ENCODE data around the gene TMEM174. TPM values are rescaled to one million over a fixed set of nuclear protein-coding genes. Genes with fewer than 3 reads are reported as not detected.

The TMEM174 gene
- total RNA-seq, 1 donor from 2014 or later: not detected

GRCh38 chr5:73178265-73178664 is 5.3 kb downstream of the TMEM174 start:
- intact Hi-C loops (cut with micrococcal nuclease): no loop called here
- no peaks in the 10 kb centered on the region for H3K9me3 ChIP-seq (replicated peaks)
- no peak overlapping the region for H3K4me3 ChIP-seq
- no peaks in the 10 kb centered on the region for H3K36me3 ChIP-seq
- TF ChIP-seq, protein P1, sequence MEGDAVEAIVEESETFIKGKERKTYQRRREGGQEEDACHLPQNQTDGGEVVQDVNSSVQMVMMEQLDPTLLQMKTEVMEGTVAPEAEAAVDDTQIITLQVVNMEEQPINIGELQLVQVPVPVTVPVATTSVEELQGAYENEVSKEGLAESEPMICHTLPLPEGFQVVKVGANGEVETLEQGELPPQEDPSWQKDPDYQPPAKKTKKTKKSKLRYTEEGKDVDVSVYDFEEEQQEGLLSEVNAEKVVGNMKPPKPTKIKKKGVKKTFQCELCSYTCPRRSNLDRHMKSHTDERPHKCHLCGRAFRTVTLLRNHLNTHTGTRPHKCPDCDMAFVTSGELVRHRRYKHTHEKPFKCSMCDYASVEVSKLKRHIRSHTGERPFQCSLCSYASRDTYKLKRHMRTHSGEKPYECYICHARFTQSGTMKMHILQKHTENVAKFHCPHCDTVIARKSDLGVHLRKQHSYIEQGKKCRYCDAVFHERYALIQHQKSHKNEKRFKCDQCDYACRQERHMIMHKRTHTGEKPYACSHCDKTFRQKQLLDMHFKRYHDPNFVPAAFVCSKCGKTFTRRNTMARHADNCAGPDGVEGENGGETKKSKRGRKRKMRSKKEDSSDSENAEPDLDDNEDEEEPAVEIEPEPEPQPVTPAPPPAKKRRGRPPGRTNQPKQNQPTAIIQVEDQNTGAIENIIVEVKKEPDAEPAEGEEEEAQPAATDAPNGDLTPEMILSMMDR (IDR thresholded peaks at IDR 0.05; ENCODE audit: borderline replicate concordance): no peak
- no peaks in the 10 kb centered on the region for H3K4me1 ChIP-seq
- no peak overlapping the region for H3K27ac ChIP-seq (replicated peaks)
- H3K27me3 ChIP-seq (ENCODE audit: low read depth): peaks cover 63% of the 10 kb centered on the region
- DNase-seq: no peak

DNA sequence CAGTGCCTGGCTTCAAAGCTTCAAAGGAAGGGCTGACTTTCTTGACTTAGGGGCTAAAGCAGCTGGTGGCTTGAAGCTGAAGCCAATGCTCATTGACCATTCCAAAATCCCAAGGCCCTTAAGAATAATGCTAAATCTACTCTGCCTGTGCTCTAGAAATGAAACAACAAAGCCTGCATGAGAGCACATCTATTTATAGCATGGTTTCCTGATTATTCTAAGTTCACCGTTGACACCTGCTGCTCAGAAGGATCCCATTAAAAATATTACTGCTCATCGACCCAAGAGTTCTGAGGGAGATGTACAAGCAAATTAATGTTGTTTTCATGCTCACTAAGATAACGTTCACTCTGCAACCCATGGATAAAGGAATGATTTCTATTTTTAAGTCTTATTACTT is 6.7 kb downstream of the TMEM174 start:
- intact Hi-C loops (cut with micrococcal nuclease): no loop called here
- no peaks in the 10 kb centered on the region for H3K36me3 ChIP-seq
- no peak for DNase-seq

GRCh38 chr5:73180566-73180965 is 7.6 kb downstream of the TMEM174 start:
- no peak for DNase-seq
- Histone ChIP-seq H3K27me3 (ENCODE audit: low read depth) (peaks cover 61% of the 10 kb centered on the region), H3K4me1 (no peaks in the 10 kb centered on the region), H3K36me3 (no peaks in the 10 kb centered on the region), H3K27ac (replicated peaks) (no peak overlapping the region), H3K4me3 (no peak overlapping the region), H3K9me3 (replicated peaks) (peaks cover 16% of the 10 kb centered on the region)
- intact Hi-C loops (cut with micrococcal nuclease): no loop called here
- TF ChIP-seq, protein P1 (IDR thresholded peaks at IDR 0.05; ENCODE audit: borderline replicate concordance): no peak

More for the DNA sequence above, 6.7 kb downstream of the TMEM174 start:
- Histone ChIP-seq H3K27me3 (ENCODE audit: low read depth) (peaks cover 63% of the 10 kb centered on the region), H3K4me3 (no peak overlapping the region), H3K4me1 (no peaks in the 10 kb centered on the region), H3K9me3 (replicated peaks) (peaks cover 9% of the 10 kb centered on the region), H3K27ac (replicated peaks) (no peak overlapping the region)
- TF ChIP-seq, protein P1 (IDR thresholded peaks at IDR 0.05; ENCODE audit: borderline replicate concordance): no peak

- Histone ChIP-seq H3K9me3 (replicated peaks) (peaks cover 16% of the 10 kb centered on the region), H3K36me3 (no peaks in the 10 kb centered on the region), H3K4me3 (no peak overlapping the region), H3K27ac (replicated peaks) (no peak overlapping the region), H3K27me3 (ENCODE audit: low read depth) (peaks cover 54% of the 10 kb centered on the region), H3K4me1 (no peaks in the 10 kb centered on the region)
- TF ChIP-seq, protein P1 (IDR thresholded peaks at IDR 0.05; ENCODE audit: borderline replicate concordance): no peak
- no peak for DNase-seq
- intact Hi-C loops (cut with micrococcal nuclease): no loop called here
Observed at GRCh38 chr5:73182307-73182706, 9.3 kb downstream of the TMEM174 start.

DNA sequence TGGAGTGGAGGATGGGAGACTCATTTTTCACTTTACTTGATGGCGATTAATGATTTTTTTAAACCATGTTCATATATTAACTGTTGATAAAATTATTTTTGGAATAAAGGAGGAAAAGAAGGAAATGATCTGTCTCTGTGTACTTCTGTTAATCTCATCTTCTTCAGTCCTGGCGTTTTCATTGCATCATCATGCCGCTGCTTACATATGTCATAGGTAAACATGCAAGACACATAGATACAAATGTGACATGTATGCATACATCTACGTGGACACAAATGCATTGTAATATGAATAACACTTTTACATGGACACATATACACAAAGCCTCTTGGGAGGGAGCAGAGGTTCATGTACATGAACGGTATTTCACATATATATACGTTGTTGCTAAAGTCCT is 10.0 kb downstream of the TMEM174 start:
- Histone ChIP-seq H3K9me3 (replicated peaks) (peaks cover 16% of the 10 kb centered on the region), H3K4me1 (no peaks in the 10 kb centered on the region), H3K4me3 (no peak overlapping the region), H3K27ac (replicated peaks) (no peak overlapping the region), H3K36me3 (no peaks in the 10 kb centered on the region), H3K27me3 (ENCODE audit: low read depth) (peaks cover 47% of the 10 kb centered on the region)
- DNase-seq: no peak
- intact Hi-C loops (cut with micrococcal nuclease): no loop called here
- TF ChIP-seq, protein P1 (IDR thresholded peaks at IDR 0.05; ENCODE audit: borderline replicate concordance): no peak

- Histone ChIP-seq H3K27me3 (ENCODE audit: low read depth) (peaks cover 45% of the 10 kb centered on the region), H3K36me3 (no peaks in the 10 kb centered on the region), H3K9me3 (replicated peaks) (peaks cover 16% of the 10 kb centered on the region), H3K27ac (replicated peaks) (no peak overlapping the region), H3K4me3 (no peak overlapping the region), H3K4me1 (no peaks in the 10 kb centered on the region)
- intact Hi-C loops (cut with micrococcal nuclease): no loop called here
- TF ChIP-seq, protein P1 (IDR thresholded peaks at IDR 0.05; ENCODE audit: borderline replicate concordance): no peak
- DNase-seq: no peak
Observed at GRCh38 chr5:73183481-73183891, 10.5 kb downstream of the TMEM174 start.
